HCT116 (cell line): ENCODE results near the gene GLCE.

Experiments
- CTCF ChIP-seq, 3 experiments: fragments of 200-600 bp in 1 of 3; sonication (generic) in 1 of 3; IDR thresholded peaks in 2 of 3; conservative IDR thresholded peaks in 1 of 3; 2 replicates each; pipeline ENCODE4 v1.5.1; 2012 to 2017; ENCODE audit warnings: low read depth in 2 of 3, low read length in 2 of 3, antibody characterized with exemption in 1 of 3, borderline replicate concordance in 1 of 3, control low read depth in 1 of 3, mild to moderate bottlenecking in 1 of 3, mixed read lengths in 1 of 3, mixed run types in 1 of 3, moderate library complexity in 1 of 3; ENCODE audit not compliant: insufficient read depth in 1 of 3
- POLR2AphosphoS5 ChIP-seq: IDR thresholded peaks from 2 replicates; pipeline ENCODE4 v1.6.1; 2011; ENCODE audit warnings: mild to moderate bottlenecking, low read depth, low read length, moderate library complexity
- RAD21 ChIP-seq: IDR thresholded peaks from 2 replicates; pipeline ENCODE4 v1.6.1; 2012; ENCODE audit warnings: low read depth, mild to moderate bottlenecking
- SIN3A ChIP-seq: IDR thresholded peaks from 2 replicates; pipeline ENCODE4 v1.6.1; 2012; ENCODE audit warnings: low read depth

GRCh38 chr15:69141833-69142232 is 18.6 kb upstream of the GLCE start:
- TF ChIP-seq POLR2AphosphoS5 = no peak
- no peak for TF ChIP-seq SIN3A
- TF ChIP-seq RAD21 = no peak
- TF ChIP-seq CTCF (IDR thresholded peaks at IDR 0.05 in 2 of 3, conservative IDR thresholded peaks at IDR 0.05 in 1 of 3; ENCODE audit: borderline replicate concordance in 1 of 3, insufficient read depth in 1 of 3, low read depth in 2 of 3, low read length in 2 of 3) = no peak
